Panc1 (cell line): ENCODE results near the gene ZBTB6. TPM values are rescaled to one million over a fixed set of nuclear protein-coding genes. Genes with fewer than 3 reads are reported as not detected.

Experiments used
- ATAC-seq: fragments of 200-7000 bp; cut with Tn5 transposase; 2 replicates; pipeline ENCODE4 v1.9.1; 2020; ENCODE audit warnings: mild to moderate bottlenecking, moderate library complexity
- BruUV-seq: library from RNA; stranded (reverse); fragments of 400-500 nt; replicated peaks from 2 replicates; lab custom pipeline; 2021; lab: Mats Ljungman, UMichigan
- CTCF ChIA-PET: fragments of 300-600 bp; sonication (Branson Sonifier 250); formaldehyde crosslinking; loops from one replicate; lab custom pipeline; 2022; ENCODE audit warnings: antibody characterized with exemption; lab: Charles Lee
- POLR2A ChIA-PET: fragments of 300-600 bp; sonication (Branson Sonifier 250); formaldehyde crosslinking; loops from one replicate; lab custom pipeline; 2022; ENCODE audit warnings: antibody characterized with exemption; lab: Charles Lee
- DNase-seq: peaks from one replicate; pipeline ENCODE4 v3.0.0-alpha.2; 2010; ENCODE audit warnings: low read depth, low spot score
- H3K27ac ChIP-seq: 2 replicates; pipeline ENCODE4 v1.5.1; 2011; ENCODE audit warnings: mild to moderate bottlenecking, low read length, inconsistent platforms
- H3K27me3 ChIP-seq: fragments of 200-500 bp; sonication (Bioruptor generic); 2 replicates; pipeline ENCODE4 v1.6.0; 2014; ENCODE audit warnings: low read length, inconsistent platforms; ENCODE audit not compliant: control insufficient read depth, insufficient read depth
- H3K36me3 ChIP-seq: fragments of 200-500 bp; sonication (Bioruptor generic); 2 replicates; pipeline ENCODE4 v1.5.1; 2014; ENCODE audit warnings: inconsistent platforms, mild to moderate bottlenecking, low read length, moderate library complexity; ENCODE audit not compliant: control insufficient read depth, insufficient read depth
- H3K4me1 ChIP-seq: 2 replicates; pipeline ENCODE4 v1.5.1; 2011; ENCODE audit warnings: inconsistent platforms, mild to moderate bottlenecking, low read length, moderate library complexity; ENCODE audit not compliant: control insufficient read depth, insufficient read depth
- H3K4me3 ChIP-seq, 2 experiments: 2 replicates each; pipeline ENCODE4 v1.5.1; 2011 to 2012; ENCODE audit warnings: low read depth in 2 of 2, low read length in 2 of 2, mild to moderate bottlenecking in 2 of 2, inconsistent platforms in 1 of 2, moderate library complexity in 1 of 2
- H3K9me3 ChIP-seq: fragments of 200-500 bp; sonication (Bioruptor generic); 2 replicates; pipeline ENCODE4 v1.5.1; 2014; ENCODE audit warnings: low read depth, mild to moderate bottlenecking, inconsistent platforms, low read length, moderate library complexity; ENCODE audit not compliant: control insufficient read depth, insufficient read depth
- CTCF ChIP-seq: fragments of 450-650 bp; IDR thresholded peaks from 2 replicates; pipeline ENCODE4 v1.5.1; 2017; ENCODE audit warnings: mild to moderate bottlenecking
- POLR2AphosphoS5 ChIP-seq: IDR thresholded peaks from 2 replicates; pipeline ENCODE4 v1.6.1; 2012; ENCODE audit warnings: mild to moderate bottlenecking, low read depth, low read length, moderate library complexity
- SIN3A ChIP-seq: IDR thresholded peaks from 2 replicates; pipeline ENCODE4 v1.6.1; 2012; ENCODE audit warnings: low read depth, mild to moderate bottlenecking, low read length, moderate library complexity, borderline replicate concordance; ENCODE audit not compliant: insufficient read depth
- TCF7L2 ChIP-seq: IDR thresholded peaks from 2 replicates; pipeline ENCODE4 v1.6.1; 2011; ENCODE audit warnings: mild to moderate bottlenecking, low read depth, low read length, inconsistent platforms
- in situ Hi-C: cut with HindIII; loops from 2 replicates; pipeline ENCODE4 v1.10.0; 2016; ENCODE audit warnings: low sequenced_read_pairs, low pct_unique_long_range_greater_than_20kb
- intact Hi-C: fragments of 100-400 bp; cut with micrococcal nuclease; formaldehyde crosslinking; loops from one replicate; pipeline ENCODE4 v1.10.0; 2022; ENCODE audit not compliant: unreplicated experiment
- total RNA-seq: library from RNA; stranded (reverse); gene quantifications from one replicate; pipeline ENCODE4 v1.2.1, GENCODE V29; 2021; ENCODE audit not compliant: unreplicated experiment
- TF ChIP-seq, protein P1 (sequence below), 2 experiments: IDR thresholded peaks; 2 replicates each; pipeline ENCODE4 v1.6.1; 2011 to 2012; ENCODE audit warnings: low read depth in 2 of 2, control low read depth in 1 of 2, low read length in 1 of 2, mild to moderate bottlenecking in 1 of 2, moderate library complexity in 1 of 2; ENCODE audit not compliant: insufficient read depth in 1 of 2

Gene ZBTB6
- total RNA-seq, 1 experiment from 2014 or later: 5.9 TPM

- no TSS peak for BruUV-seq
- intact Hi-C loops (no loop called here), in situ Hi-C loops (no loop called here)
- DNase-seq: no peak
- Histone ChIP-seq H3K36me3 (peaks cover 5% of the 10 kb centered on the region), H3K9me3 (no peaks in the 10 kb centered on the region), H3K27ac (peak overlapping the region; percentile 94), H3K4me3 (peak overlapping the region; percentile 89 to 91), H3K27me3 (no peaks in the 10 kb centered on the region), H3K4me1 (no peaks in the 10 kb centered on the region; the same call in 1 of the 2 replicates)
- ATAC-seq: peak; percentile 66
- TF ChIP-seq POLR2AphosphoS5 (no peak), TCF7L2 (no peak), SIN3A (no peak), CTCF (no peak)
- TF ChIP-seq, protein P1, sequence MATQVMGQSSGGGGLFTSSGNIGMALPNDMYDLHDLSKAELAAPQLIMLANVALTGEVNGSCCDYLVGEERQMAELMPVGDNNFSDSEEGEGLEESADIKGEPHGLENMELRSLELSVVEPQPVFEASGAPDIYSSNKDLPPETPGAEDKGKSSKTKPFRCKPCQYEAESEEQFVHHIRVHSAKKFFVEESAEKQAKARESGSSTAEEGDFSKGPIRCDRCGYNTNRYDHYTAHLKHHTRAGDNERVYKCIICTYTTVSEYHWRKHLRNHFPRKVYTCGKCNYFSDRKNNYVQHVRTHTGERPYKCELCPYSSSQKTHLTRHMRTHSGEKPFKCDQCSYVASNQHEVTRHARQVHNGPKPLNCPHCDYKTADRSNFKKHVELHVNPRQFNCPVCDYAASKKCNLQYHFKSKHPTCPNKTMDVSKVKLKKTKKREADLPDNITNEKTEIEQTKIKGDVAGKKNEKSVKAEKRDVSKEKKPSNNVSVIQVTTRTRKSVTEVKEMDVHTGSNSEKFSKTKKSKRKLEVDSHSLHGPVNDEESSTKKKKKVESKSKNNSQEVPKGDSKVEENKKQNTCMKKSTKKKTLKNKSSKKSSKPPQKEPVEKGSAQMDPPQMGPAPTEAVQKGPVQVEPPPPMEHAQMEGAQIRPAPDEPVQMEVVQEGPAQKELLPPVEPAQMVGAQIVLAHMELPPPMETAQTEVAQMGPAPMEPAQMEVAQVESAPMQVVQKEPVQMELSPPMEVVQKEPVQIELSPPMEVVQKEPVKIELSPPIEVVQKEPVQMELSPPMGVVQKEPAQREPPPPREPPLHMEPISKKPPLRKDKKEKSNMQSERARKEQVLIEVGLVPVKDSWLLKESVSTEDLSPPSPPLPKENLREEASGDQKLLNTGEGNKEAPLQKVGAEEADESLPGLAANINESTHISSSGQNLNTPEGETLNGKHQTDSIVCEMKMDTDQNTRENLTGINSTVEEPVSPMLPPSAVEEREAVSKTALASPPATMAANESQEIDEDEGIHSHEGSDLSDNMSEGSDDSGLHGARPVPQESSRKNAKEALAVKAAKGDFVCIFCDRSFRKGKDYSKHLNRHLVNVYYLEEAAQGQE (IDR thresholded peaks at IDR 0.05; ENCODE audit: insufficient read depth in 1 of 2, low read depth in 2 of 2, low read length in 1 of 2): no peak
- ChIA-PET POLR2A (interaction anchor here (1.7 kb wide), 1 partner anchor 36 kb away, joined by 5 read pairs; the partner anchor contains the start of gene RABGAP1), CTCF (no interaction called here)
These were observed 8.7 kb downstream of the ZBTB6 start for GRCh38 chr9:122904466-122904822.

DNA sequence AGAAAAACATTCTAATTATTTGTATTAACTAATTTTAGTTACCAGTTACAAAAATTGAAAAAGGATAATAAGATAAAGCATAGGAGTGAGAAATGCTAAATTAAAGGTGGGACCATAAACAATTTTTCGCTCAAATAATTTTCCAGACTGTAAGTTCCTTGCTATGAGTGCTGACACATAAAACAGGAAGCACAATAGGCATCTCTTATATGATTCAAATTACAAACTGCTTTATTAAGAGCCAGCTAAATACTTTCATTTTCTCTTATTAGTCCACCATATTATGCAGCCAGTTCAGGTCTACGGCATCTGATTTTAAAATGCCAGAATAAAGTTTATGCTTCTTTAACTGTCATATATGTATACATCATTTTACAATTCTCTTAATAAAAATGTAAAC, 12.3 kb downstream of the ZBTB6 start:
- ATAC-seq (no peak), DNase-seq (no peak)
- Histone ChIP-seq H3K9me3 (no peaks in the 10 kb centered on the region), H3K4me1 (no peaks in the 10 kb centered on the region; the same call in 1 of the 2 replicates), H3K27me3 (no peaks in the 10 kb centered on the region), H3K4me3 (no peak overlapping the region), H3K27ac (no peak overlapping the region), H3K36me3 (peaks cover 9% of the 10 kb centered on the region)
- BruUV-seq: TSS peak; percentile 22
- ChIA-PET CTCF (no interaction called here), POLR2A (no interaction called here)
- in situ Hi-C loops: no loop called here
- intact Hi-C loops: no loop called here
- no peak for TF ChIP-seq SIN3A
- no peak for TF ChIP-seq CTCF
- TF ChIP-seq, protein P1 (IDR thresholded peaks at IDR 0.05; ENCODE audit: insufficient read depth in 1 of 2, low read depth in 2 of 2, low read length in 1 of 2): no peak
- TF ChIP-seq TCF7L2: no peak
- no peak for TF ChIP-seq POLR2AphosphoS5
